ENCODE data around the gene MRPS34. TPM values are rescaled to one million over a fixed set of nuclear protein-coding genes. Genes with fewer than 3 reads are reported as not detected.

The MRPS34 gene
- total and polyA plus RNA-seq, 4 donors = 40.1 to 110 (median 100) TPM

- Histone ChIP-seq H3K27me3 (ENCODE audit: control insufficient read depth in 3 of 3, insufficient read depth in 3 of 3, low read length in 2 of 3) (no peaks in the 10 kb centered on the region), H3K4me3 (no peak overlapping the region), H3K4me1 (ENCODE audit: control insufficient read depth in 5 of 5, insufficient read depth in 5 of 5, low read length in 5 of 5) (no peaks in the 10 kb centered on the region), H3K9ac (ENCODE audit: insufficient read depth in 1 of 2, low read length in 2 of 2) (no peak overlapping the region), H3K9me3 (ENCODE audit: control insufficient read depth in 4 of 4, insufficient read depth in 3 of 4, low read length in 3 of 4) (no peaks in the 10 kb centered on the region), H3K36me3 (ENCODE audit: control insufficient read depth in 4 of 4, insufficient read depth in 4 of 4, low read length in 4 of 4) (peaks cover 8 to 51% (median 29%) of the 10 kb centered on the region in 4 donors), H3K27ac (ENCODE audit: low read depth in 1 of 2, low read length in 1 of 2) (no peak overlapping the region)
- no peak for TF ChIP-seq CTCF (IDR thresholded peaks at IDR 0.05; ENCODE audit: control extremely low read depth, extremely low read depth)
- DNase-seq (no peak), ATAC-seq (ENCODE audit: insufficient read depth, low FRiP score) (no peak)
- WGBS, 2 donors = 96 to 97% methylated on average over 16 of the region's 16 CpGs
Measured at GRCh38 chr16:1751946-1752345, 21.0 kb downstream of the MRPS34 start.

GRCh38 chr16:1749152-1750117 is 23.5 kb downstream of the MRPS34 start:
- Histone ChIP-seq H3K9ac (ENCODE audit: insufficient read depth in 1 of 2, low read length in 2 of 2) (no peak overlapping the region), H3K27ac (ENCODE audit: low read depth in 1 of 2, low read length in 1 of 2) (no peak overlapping the region), H3K27me3 (ENCODE audit: control insufficient read depth in 3 of 3, insufficient read depth in 3 of 3, low read length in 2 of 3) (no peaks in the 10 kb centered on the region), H3K4me1 (ENCODE audit: control insufficient read depth in 5 of 5, insufficient read depth in 5 of 5, low read length in 5 of 5) (no peaks in the 10 kb centered on the region), H3K36me3 (ENCODE audit: control insufficient read depth in 4 of 4, insufficient read depth in 4 of 4, low read length in 4 of 4) (peaks cover 8 to 64% (median 25%) of the 10 kb centered on the region in 4 donors), H3K9me3 (ENCODE audit: control insufficient read depth in 4 of 4, insufficient read depth in 3 of 4, low read length in 3 of 4) (no peaks in the 10 kb centered on the region), H3K4me3 (no peak overlapping the region)
- no peak for TF ChIP-seq CTCF (IDR thresholded peaks at IDR 0.05; ENCODE audit: control extremely low read depth, extremely low read depth)
- DNase-seq (no peak), ATAC-seq (ENCODE audit: insufficient read depth, low FRiP score) (no peak)
- WGBS, 2 donors = 96% methylated on average over 29 of the region's 29 CpGs

- ATAC-seq (ENCODE audit: insufficient read depth, low FRiP score) = no peak
Measured at GRCh38 chr16:1747934-1748333, 25.0 kb downstream of the MRPS34 start.

More at GRCh38 chr16:1747934-1748333, 25.0 kb downstream of the MRPS34 start:
- Histone ChIP-seq H3K9ac (ENCODE audit: insufficient read depth in 1 of 2, low read length in 2 of 2) (no peak overlapping the region), H3K27ac (ENCODE audit: low read depth in 1 of 2, low read length in 1 of 2) (no peak overlapping the region), H3K4me3 (no peak overlapping the region), H3K9me3 (ENCODE audit: control insufficient read depth in 4 of 4, insufficient read depth in 3 of 4, low read length in 3 of 4) (no peaks in the 10 kb centered on the region), H3K4me1 (ENCODE audit: control insufficient read depth in 5 of 5, insufficient read depth in 5 of 5, low read length in 5 of 5) (no peaks in the 10 kb centered on the region), H3K36me3 (ENCODE audit: control insufficient read depth in 4 of 4, insufficient read depth in 4 of 4, low read length in 4 of 4) (peaks cover 11 to 73% (median 26%) of the 10 kb centered on the region in 4 donors), H3K27me3 (ENCODE audit: control insufficient read depth in 3 of 3, insufficient read depth in 3 of 3, low read length in 2 of 3) (no peaks in the 10 kb centered on the region)
- no peak for DNase-seq
- WGBS, 2 donors = 88 to 93% methylated on average over 11 of the region's 11 CpGs
- no peak for TF ChIP-seq CTCF (IDR thresholded peaks at IDR 0.05; ENCODE audit: control extremely low read depth, extremely low read depth)

Measured in lung (tissue), 12 donors.